NCI-H2196 treated with DMSO at 0.1 percent for 48 hours (cell line): ENCODE measurements around the gene CDH4.

Experiments
- DNase-seq: peaks from one replicate; lab custom pipeline; 2025; ENCODE audit not compliant: unreplicated experiment; lab: John Stamatoyannopoulos, UW

Gene CDH4

GRCh38 chr20:61640131-61640870 is 388.2 kb downstream of the CDH4 start:
- DNase-seq: no peak

GRCh38 chr20:61640871-61641245 is 388.8 kb downstream of the CDH4 start:
- DNase-seq: no peak

GRCh38 chr20:61643656-61644377 is 391.8 kb downstream of the CDH4 start:
- DNase-seq: no peak

- DNase-seq: no peak
Observed at GRCh38 chr20:61644378-61645076, 392.5 kb downstream of the CDH4 start.

GRCh38 chr20:61645732-61646131 is 393.7 kb downstream of the CDH4 start:
- DNase-seq: no peak

- no peak for DNase-seq
Observed at GRCh38 chr20:61646453-61646852, 394.4 kb downstream of the CDH4 start.

- DNase-seq: no peak
Observed at GRCh38 chr20:61646986-61647385, 394.9 kb downstream of the CDH4 start.

GRCh38 chr20:61647702-61648101 is 395.6 kb downstream of the CDH4 start:
- DNase-seq: no peak

GRCh38 chr20:61649105-61649859 is 397.2 kb downstream of the CDH4 start:
- DNase-seq: no peak

GRCh38 chr20:61649860-61650162 is 397.8 kb downstream of the CDH4 start:
- no peak for DNase-seq

- DNase-seq: no peak
Observed at GRCh38 chr20:61650912-61651733, 399.1 kb downstream of the CDH4 start.

GRCh38 chr20:61652146-61652545 is 400.1 kb downstream of the CDH4 start:
- DNase-seq: no peak

GRCh38 chr20:61654726-61655125 is 402.7 kb downstream of the CDH4 start:
- DNase-seq: no peak

GRCh38 chr20:61655591-61655990 is 403.5 kb downstream of the CDH4 start:
- DNase-seq: no peak

- no peak for DNase-seq
Observed at GRCh38 chr20:61656198-61656597, 404.1 kb downstream of the CDH4 start.

GRCh38 chr20:61657721-61658377 is 405.8 kb downstream of the CDH4 start:
- DNase-seq: no peak

- DNase-seq: no peak
Observed at GRCh38 chr20:61658563-61658962, 406.5 kb downstream of the CDH4 start.

GRCh38 chr20:61659246-61659993 is 407.4 kb downstream of the CDH4 start:
- DNase-seq: no peak

- no peak for DNase-seq
Observed at GRCh38 chr20:61659994-61660346, 407.9 kb downstream of the CDH4 start.
